GM12878 (cell line): Measurements from ENCODE around the gene FCER2.

ENCODE experiments used
- CHD2 ChIP-seq: IDR thresholded peaks from 2 replicates; pipeline ENCODE4 v1.6.1; 2011; ENCODE audit warnings: low read depth, low read length, improper control_type of control experiment, borderline replicate concordance
- CHD4 ChIP-seq: fragments of 200-600 bp; sonication (generic); IDR thresholded peaks from 2 replicates; pipeline ENCODE4 v1.6.1; 2016; ENCODE audit warnings: mild to moderate bottlenecking
- CREB1 ChIP-seq: IDR thresholded peaks from 2 replicates; pipeline ENCODE4 v1.6.1; 2012; ENCODE audit warnings: low read depth, mild to moderate bottlenecking, inconsistent platforms
- MTA3 ChIP-seq: IDR thresholded peaks from 2 replicates; pipeline ENCODE4 v1.6.1; 2012; ENCODE audit warnings: low read length, inconsistent platforms, borderline replicate concordance
- MYC ChIP-seq: IDR thresholded peaks from 2 replicates; pipeline ENCODE4 v1.6.1; 2011; ENCODE audit warnings: mild to moderate bottlenecking, low read length, moderate library complexity, inconsistent platforms; ENCODE audit not compliant: insufficient read depth, insufficient replicate concordance, insufficient read length, severe bottlenecking
- NRF1 ChIP-seq: conservative IDR thresholded peaks from 2 replicates; pipeline ENCODE4 v1.6.1; 2011; ENCODE audit warnings: mild to moderate bottlenecking, low read depth, low read length, improper control_type of control experiment
- POLR2A ChIP-seq: IDR thresholded peaks from 2 replicates; pipeline ENCODE4 v1.6.1; 2011; ENCODE audit warnings: low read depth, mild to moderate bottlenecking, low read length
- RAD21 ChIP-seq: IDR thresholded peaks from 2 replicates; pipeline ENCODE4 v1.6.1; 2011; ENCODE audit warnings: mild to moderate bottlenecking, low read depth, low read length, moderate library complexity; ENCODE audit not compliant: insufficient read depth
- SP1 ChIP-seq: IDR thresholded peaks from one replicate; pipeline ENCODE4 v1.6.1; 2011; ENCODE audit warnings: low read depth, low read length
- TCF12 ChIP-seq: IDR thresholded peaks from 2 replicates; pipeline ENCODE4 v1.6.1; 2011; ENCODE audit warnings: low read depth, mild to moderate bottlenecking, low read length
- ZZZ3 ChIP-seq: IDR thresholded peaks from 2 replicates; pipeline ENCODE4 v1.6.1; 2011; ENCODE audit warnings: low read depth; ENCODE audit not compliant: control insufficient read depth, insufficient read length

DNA sequence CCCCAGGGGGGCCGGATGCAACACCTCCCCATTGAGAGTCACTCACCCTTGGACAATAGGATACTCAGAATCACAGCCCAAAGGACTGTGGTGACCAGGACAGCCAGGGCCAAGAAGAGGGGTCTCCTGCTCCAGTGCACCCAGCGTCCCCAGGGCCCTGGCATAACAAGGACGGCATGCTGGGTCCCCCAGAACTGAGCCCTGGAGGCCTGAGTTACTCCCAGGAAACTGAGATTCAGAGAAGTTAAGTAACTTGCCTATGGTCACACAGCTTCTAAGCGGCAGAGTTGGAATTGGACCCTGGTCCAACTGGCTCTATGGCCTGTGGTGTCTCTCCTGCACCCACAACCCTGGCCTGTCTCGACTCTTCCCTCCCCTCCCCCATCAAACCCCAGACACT lies 29.7 kb upstream of the FCER2 start:
- no peak for TF ChIP-seq NRF1
- TF ChIP-seq CHD4 = no peak
- TF ChIP-seq RAD21 = no peak
- TF ChIP-seq MTA3 = no peak
- no peak for TF ChIP-seq ZZZ3
- no peak for TF ChIP-seq CREB1
- TF ChIP-seq SP1 = no peak
- no peak for TF ChIP-seq MYC
- TF ChIP-seq POLR2A = no peak
- no peak for TF ChIP-seq TCF12
- TF ChIP-seq CHD2 = no peak
